Activated T-helper 17 cell treated with anti-CD3 and anti-CD28 coated beads, Interleukin-2, amount 50 U/mL, for 72 hours (primary cell): ENCODE data around the gene FAM76A. TPM values are rescaled to one million over a fixed set of nuclear protein-coding genes. Genes with fewer than 3 reads are reported as not detected.

Experiments used
- ATAC-seq: fragments of 150-1000 bp; cut with Tn5 transposase; replicated peaks from 2 replicates; pipeline ENCODE4 v1.10.0; 2021; ENCODE audit warnings: mild to moderate bottlenecking, moderate library complexity
- H3K27ac Mint-ChIP-seq: one replicate; pipeline ENCODE4 v1.8.0; 2022; ENCODE audit warnings: mixed read lengths
- H3K27me3 Mint-ChIP-seq: one replicate; pipeline ENCODE4 v1.8.0; 2022; ENCODE audit warnings: mixed read lengths
- H3K36me3 Mint-ChIP-seq: one replicate; pipeline ENCODE4 v1.8.0; 2022; ENCODE audit warnings: low read depth, mild to moderate bottlenecking, mixed read lengths
- H3K4me1 Mint-ChIP-seq: one replicate; pipeline ENCODE4 v1.8.0; 2022; ENCODE audit warnings: mixed read lengths
- H3K4me3 Mint-ChIP-seq: one replicate; pipeline ENCODE4 v1.8.0; 2022; ENCODE audit warnings: mild to moderate bottlenecking, mixed read lengths
- H3K9me3 Mint-ChIP-seq: one replicate; pipeline ENCODE4 v1.8.0; 2022; ENCODE audit warnings: mixed read lengths
- total RNA-seq, 2 donors: library from RNA; stranded (reverse); gene quantifications; one replicate each; pipeline ENCODE4 v1.2.3, GENCODE V29; 2022

The FAM76A gene
- total RNA-seq, 2 donors from 2014 or later = 6.4 to 8.4 TPM

GRCh38 chr1:27710574-27710973 is 15.2 kb upstream of the FAM76A start:
- no peaks in the 10 kb centered on the region for H3K4me1 Mint-ChIP-seq
- no peak overlapping the region for H3K27ac Mint-ChIP-seq
- no peaks in the 10 kb centered on the region for H3K36me3 Mint-ChIP-seq
- no peak overlapping the region for H3K4me3 Mint-ChIP-seq
- no peaks in the 10 kb centered on the region for H3K9me3 Mint-ChIP-seq
- peaks cover 9% of the 10 kb centered on the region for H3K27me3 Mint-ChIP-seq
- ATAC-seq = no peak

GRCh38 chr1:27713139-27713725 is 12.5 kb upstream of the FAM76A start:
- H3K27ac Mint-ChIP-seq = no peak overlapping the region
- H3K36me3 Mint-ChIP-seq = no peaks in the 10 kb centered on the region
- no peak overlapping the region for H3K4me3 Mint-ChIP-seq
- peaks cover 27% of the 10 kb centered on the region for H3K27me3 Mint-ChIP-seq
- no peak for ATAC-seq
- no peaks in the 10 kb centered on the region for H3K4me1 Mint-ChIP-seq
- peaks cover 4% of the 10 kb centered on the region for H3K9me3 Mint-ChIP-seq

GRCh38 chr1:27713869-27714513 is 11.8 kb upstream of the FAM76A start:
- H3K4me1 Mint-ChIP-seq = no peaks in the 10 kb centered on the region
- no peak overlapping the region for H3K27ac Mint-ChIP-seq
- no peaks in the 10 kb centered on the region for H3K36me3 Mint-ChIP-seq
- H3K9me3 Mint-ChIP-seq = peaks cover 4% of the 10 kb centered on the region
- H3K27me3 Mint-ChIP-seq = peaks cover 27% of the 10 kb centered on the region
- no peak overlapping the region for H3K4me3 Mint-ChIP-seq
- ATAC-seq = no peak

- peaks cover 4% of the 10 kb centered on the region for H3K9me3 Mint-ChIP-seq
- peaks cover 32% of the 10 kb centered on the region for H3K27me3 Mint-ChIP-seq
- no peaks in the 10 kb centered on the region for H3K36me3 Mint-ChIP-seq
- no peaks in the 10 kb centered on the region for H3K4me1 Mint-ChIP-seq
- H3K4me3 Mint-ChIP-seq = no peak overlapping the region
- ATAC-seq = peak; percentile 52
- H3K27ac Mint-ChIP-seq = no peak overlapping the region
Measured at GRCh38 chr1:27716262-27716895, 9.4 kb upstream of the FAM76A start.

- Mint-ChIP-seq H3K27ac (no peak overlapping the region), H3K4me1 (no peaks in the 10 kb centered on the region), H3K4me3 (no peak overlapping the region), H3K36me3 (no peaks in the 10 kb centered on the region), H3K27me3 (peaks cover 27% of the 10 kb centered on the region), H3K9me3 (peaks cover 4% of the 10 kb centered on the region)
- no peak for ATAC-seq
Measured at GRCh38 chr1:27719286-27720251, 6.2 kb upstream of the FAM76A start.

GRCh38 chr1:27724961-27725373 is 794 bp upstream of the FAM76A start:
- H3K4me1 Mint-ChIP-seq = peaks cover 15% of the 10 kb centered on the region
- no peaks in the 10 kb centered on the region for H3K9me3 Mint-ChIP-seq
- no peaks in the 10 kb centered on the region for H3K27me3 Mint-ChIP-seq
- peak overlapping the region; percentile 99 for H3K27ac Mint-ChIP-seq
- peaks cover 18% of the 10 kb centered on the region for H3K36me3 Mint-ChIP-seq
- ATAC-seq = no peak
- peak overlapping the region; percentile 93 for H3K4me3 Mint-ChIP-seq

- Mint-ChIP-seq H3K9me3 (no peaks in the 10 kb centered on the region), H3K4me1 (peaks cover 16% of the 10 kb centered on the region), H3K36me3 (peaks cover 30% of the 10 kb centered on the region), H3K27me3 (no peaks in the 10 kb centered on the region), H3K27ac (peak overlapping the region; percentile 38), H3K4me3 (peak overlapping the region; percentile 81)
- ATAC-seq = no peak
Measured at GRCh38 chr1:27726173-27727044, 648 bp downstream of the FAM76A start.

- Mint-ChIP-seq H3K4me3 (peak overlapping the region; percentile 81), H3K27ac (peak overlapping the region; percentile 38), H3K9me3 (no peaks in the 10 kb centered on the region), H3K36me3 (peaks cover 30% of the 10 kb centered on the region), H3K4me1 (peaks cover 16% of the 10 kb centered on the region), H3K27me3 (no peaks in the 10 kb centered on the region)
- no peak for ATAC-seq
Measured at GRCh38 chr1:27727126-27727525, 1.4 kb downstream of the FAM76A start.

- Mint-ChIP-seq H3K4me3 (no peak overlapping the region), H3K27ac (no peak overlapping the region), H3K9me3 (no peaks in the 10 kb centered on the region), H3K36me3 (peaks cover 64% of the 10 kb centered on the region), H3K27me3 (no peaks in the 10 kb centered on the region), H3K4me1 (no peaks in the 10 kb centered on the region)
- no peak for ATAC-seq
Measured at GRCh38 chr1:27736252-27736651, 10.5 kb downstream of the FAM76A start.

- H3K4me3 Mint-ChIP-seq = no peak overlapping the region
Measured at GRCh38 chr1:27741121-27741520, 15.4 kb downstream of the FAM76A start.

GRCh38 chr1:27744556-27744955 is 18.8 kb downstream of the FAM76A start:
- H3K9me3 Mint-ChIP-seq = no peaks in the 10 kb centered on the region
- peak overlapping the region; percentile 37 for H3K27ac Mint-ChIP-seq
- no peak for ATAC-seq
- no peaks in the 10 kb centered on the region for H3K27me3 Mint-ChIP-seq
- no peak overlapping the region for H3K4me3 Mint-ChIP-seq
- H3K4me1 Mint-ChIP-seq = no peaks in the 10 kb centered on the region
- peaks cover 48% of the 10 kb centered on the region for H3K36me3 Mint-ChIP-seq

More at GRCh38 chr1:27741121-27741520, 15.4 kb downstream of the FAM76A start:
- H3K27ac Mint-ChIP-seq = no peak overlapping the region
- no peaks in the 10 kb centered on the region for H3K4me1 Mint-ChIP-seq
- H3K9me3 Mint-ChIP-seq = no peaks in the 10 kb centered on the region
- peaks cover 48% of the 10 kb centered on the region for H3K36me3 Mint-ChIP-seq
- H3K27me3 Mint-ChIP-seq = no peaks in the 10 kb centered on the region
- no peak for ATAC-seq

GRCh38 chr1:27745466-27745865 is 19.7 kb downstream of the FAM76A start:
- Mint-ChIP-seq H3K27me3 (no peaks in the 10 kb centered on the region), H3K9me3 (no peaks in the 10 kb centered on the region), H3K27ac (peak overlapping the region; percentile 37), H3K4me3 (no peak overlapping the region), H3K4me1 (no peaks in the 10 kb centered on the region), H3K36me3 (peaks cover 52% of the 10 kb centered on the region)
- ATAC-seq = no peak

- no peaks in the 10 kb centered on the region for H3K9me3 Mint-ChIP-seq
Measured at GRCh38 chr1:27752360-27752759, 26.6 kb downstream of the FAM76A start.

More at GRCh38 chr1:27752360-27752759, 26.6 kb downstream of the FAM76A start:
- Mint-ChIP-seq H3K27me3 (no peaks in the 10 kb centered on the region), H3K4me3 (no peak overlapping the region), H3K4me1 (no peaks in the 10 kb centered on the region), H3K36me3 (peaks cover 76% of the 10 kb centered on the region), H3K27ac (peak overlapping the region; percentile 58)
- no peak for ATAC-seq
